Liver (tissue), 9 donors: Measurements from ENCODE around the gene HIVEP3. TPM values are rescaled to one million over a fixed set of nuclear protein-coding genes. Genes with fewer than 3 reads are reported as not detected.

Source experiments
- DNase-seq: peaks from one replicate; pipeline ENCODE4 v3.0.0-alpha.2; 2017; ENCODE audit warnings: low spot score
- H3K27ac ChIP-seq, 2 donors: one replicate each; pipeline ENCODE4 v1.7.0; 2013; ENCODE audit warnings: inconsistent platforms in 2 of 2, low read length in 2 of 2, control low read depth in 1 of 2, low read depth in 1 of 2, mild to moderate bottlenecking in 1 of 2
- H3K27me3 ChIP-seq, 4 donors: one replicate each; pipeline versions ENCODE4 v1.6.1 to v1.7.0; 2013; ENCODE audit warnings: low read length in 3 of 4, inconsistent platforms in 1 of 4, mild to moderate bottlenecking in 1 of 4, moderate library complexity in 1 of 4; ENCODE audit not compliant: control insufficient read depth in 4 of 4, insufficient read depth in 4 of 4
- H3K36me3 ChIP-seq, 4 donors: one replicate each; pipeline versions ENCODE4 v1.6.1 to v1.7.0; 2013; ENCODE audit warnings: low read length in 3 of 4, mild to moderate bottlenecking in 3 of 4, low read depth in 1 of 4, moderate library complexity in 1 of 4; ENCODE audit not compliant: control insufficient read depth in 4 of 4, insufficient read depth in 3 of 4
- H3K4me1 ChIP-seq, 4 donors: one replicate each; pipeline versions ENCODE4 v1.6.1 to v1.7.0; 2013; ENCODE audit warnings: low read length in 3 of 4, mild to moderate bottlenecking in 3 of 4, moderate library complexity in 1 of 4; ENCODE audit not compliant: control insufficient read depth in 4 of 4, insufficient read depth in 4 of 4
- H3K4me3 ChIP-seq, 3 donors: one replicate each; pipeline versions ENCODE4 v1.6.1 to v1.7.0; 2013; ENCODE audit warnings: low read length in 3 of 3, control low read depth in 1 of 3, low read depth in 1 of 3, mild to moderate bottlenecking in 1 of 3
- H3K9ac ChIP-seq, 2 donors: one replicate each; pipeline ENCODE4 v1.7.0; 2013; ENCODE audit warnings: low read length in 2 of 2, mild to moderate bottlenecking in 2 of 2, moderate library complexity in 2 of 2, control low read depth in 1 of 2, low read depth in 1 of 2
- H3K9me3 ChIP-seq, 4 donors: one replicate each; pipeline versions ENCODE4 v1.6.1 to v1.7.0; 2013; ENCODE audit warnings: low read length in 3 of 4; ENCODE audit not compliant: control insufficient read depth in 4 of 4
- ATF3 ChIP-seq: IDR thresholded peaks from 2 replicates; pipeline ENCODE4 v1.6.1; 2016; ENCODE audit warnings: antibody characterized with exemption
- CTCF ChIP-seq: fragments of 150-350 bp; IDR thresholded peaks from 2 replicates; pipeline ENCODE4 v1.5.1; 2017; ENCODE audit warnings: improper control_type of control experiment, low read depth, low read length; ENCODE audit not compliant: missing input control
- EGR1 ChIP-seq, 2 donors: IDR thresholded peaks; 2 replicates each; pipeline ENCODE4 v1.6.1; 2016 to 2018; ENCODE audit warnings: antibody characterized with exemption in 2 of 2, low read depth in 2 of 2
- FOXA1 ChIP-seq: IDR thresholded peaks from 2 replicates; pipeline ENCODE4 v1.6.1; 2016; ENCODE audit warnings: antibody characterized with exemption
- FOXA2 ChIP-seq: IDR thresholded peaks from 2 replicates; pipeline ENCODE4 v1.6.1; 2016; ENCODE audit warnings: antibody characterized with exemption
- GABPA ChIP-seq, 2 donors: IDR thresholded peaks in 1 of 2; conservative IDR thresholded peaks in 1 of 2; 2 replicates each; pipeline ENCODE4 v1.6.1; 2016; ENCODE audit warnings: antibody characterized with exemption in 2 of 2, mild to moderate bottlenecking in 1 of 2, moderate library complexity in 1 of 2
- HNF4A ChIP-seq, 2 donors: conservative IDR thresholded peaks; 2 replicates each; pipeline ENCODE4 v1.6.1; 2016; ENCODE audit warnings: antibody characterized with exemption in 2 of 2, mild to moderate bottlenecking in 2 of 2
- HNF4G ChIP-seq: IDR thresholded peaks from 2 replicates; pipeline ENCODE4 v1.6.1; 2016; ENCODE audit warnings: antibody characterized with exemption
- JUND ChIP-seq, 2 donors: IDR thresholded peaks; 2 replicates each; pipeline ENCODE4 v1.6.1; 2016; ENCODE audit warnings: antibody characterized with exemption in 2 of 2
- MAX ChIP-seq: IDR thresholded peaks from 2 replicates; pipeline ENCODE4 v1.6.1; 2016; ENCODE audit warnings: antibody characterized with exemption
- NR2F2 ChIP-seq: IDR thresholded peaks from 2 replicates; pipeline ENCODE4 v1.6.1; 2016; ENCODE audit warnings: antibody characterized with exemption
- RAD21 ChIP-seq, 2 donors: IDR thresholded peaks; 2 replicates each; pipeline ENCODE4 v1.6.1; 2016; ENCODE audit warnings: antibody characterized with exemption in 2 of 2, mild to moderate bottlenecking in 2 of 2
- REST ChIP-seq: IDR thresholded peaks from 2 replicates; pipeline ENCODE4 v1.6.1; 2016; ENCODE audit warnings: antibody characterized with exemption, mild to moderate bottlenecking
- RXRA ChIP-seq, 2 donors: IDR thresholded peaks; 2 replicates each; pipeline ENCODE4 v1.6.1; 2017 to 2018; ENCODE audit warnings: antibody characterized with exemption in 2 of 2, mild to moderate bottlenecking in 1 of 2
- SP1 ChIP-seq: IDR thresholded peaks from 2 replicates; pipeline ENCODE4 v1.6.1; 2018; ENCODE audit warnings: antibody characterized with exemption, mild to moderate bottlenecking
- TAF1 ChIP-seq: conservative IDR thresholded peaks from 2 replicates; pipeline ENCODE4 v1.6.1; 2016; ENCODE audit warnings: antibody characterized with exemption, mild to moderate bottlenecking
- YY1 ChIP-seq: IDR thresholded peaks from 2 replicates; pipeline ENCODE4 v1.6.1; 2016; ENCODE audit warnings: antibody characterized with exemption, mild to moderate bottlenecking
- ZBTB33 ChIP-seq: IDR thresholded peaks from 2 replicates; pipeline ENCODE4 v1.6.1; 2016; ENCODE audit warnings: antibody characterized with exemption
- WGBS: extraction: QIAGEN DNeasy Blood & Tissue Kit; methylation state at CpG from one replicate; pipeline ENCODE4 v1.1.7; 2013; 5-methylcytosine and 5-hydroxymethylcytosine counted together
- polyA plus RNA-seq, 2 donors: library from polyadenylated mRNA; stranded (reverse) in 1 of 2; unstranded in 1 of 2; fragments of 200-250 nt in 1 of 2; fragments of >200 nt in 1 of 2; fragmentation: Nextera tagmentation in 1 of 2; extraction: Ambion mirVana in 1 of 2; gene quantifications; one replicate each; pipeline versions ENCODE4 v1.2.1 to v1.2.3, GENCODE V29; 2013 to 2015
- total RNA-seq, 2 donors: library from RNA; depleted of rRNA; stranded (reverse); fragments of >200 nt; gene quantifications; one replicate each; pipeline ENCODE4 v1.2.3, GENCODE V29; 2014
- donor health status: healthy.
- donor health status: healthy.
- donor health status: healthy.
- donor health status: healthy.
- donor health status: healthy.

The HIVEP3 gene
- total and polyA plus RNA-seq, 4 donors, result 0.93 to 1.6 (median 1.4) TPM

GRCh38 chr1:41957568-41957967 is 38.8 kb upstream of the HIVEP3 start:
- H3K4me3 ChIP-seq, result no peak overlapping the region
- H3K9me3 ChIP-seq, result no peaks in the 10 kb centered on the region
- no peak overlapping the region for H3K9ac ChIP-seq
- TF ChIP-seq FOXA2 (no peak), RXRA (IDR thresholded peaks at IDR 0.05) (no peak), GABPA (IDR thresholded peaks at IDR 0.05 in 1 of 2, conservative IDR thresholded peaks at IDR 0.05 in 1 of 2) (no peak), NR2F2 (no peak), HNF4G (no peak), EGR1 (IDR thresholded peaks at IDR 0.05; ENCODE audit: low read depth in 2 of 2) (no peak), YY1 (no peak), MAX (no peak), JUND (IDR thresholded peaks at IDR 0.05) (no peak), HNF4A (conservative IDR thresholded peaks at IDR 0.05) (no peak), ATF3 (no peak), RAD21 (IDR thresholded peaks at IDR 0.05) (no peak), CTCF (no peak), REST (no peak), ZBTB33 (no peak), TAF1 (no peak), SP1 (no peak), FOXA1 (no peak)
- H3K4me1 ChIP-seq, result no peaks in the 10 kb centered on the region
- H3K27ac ChIP-seq, result no peak overlapping the region
- WGBS, result 96% methylated on average over 3 of the region's 3 CpGs
- DNase-seq, result no peak
- no peaks in the 10 kb centered on the region for H3K36me3 ChIP-seq
- no peaks in the 10 kb centered on the region for H3K27me3 ChIP-seq
